Hepatocyte (in vitro differentiated cells): ENCODE measurements around the gene CFAP65. TPM values are rescaled to one million over a fixed set of nuclear protein-coding genes. Genes with fewer than 3 reads are reported as not detected.

Experiments used
- DNase-seq: peaks from one replicate; pipeline ENCODE4 v3.0.0-alpha.2; 2016; ENCODE audit warnings: low spot score
- H2AFZ ChIP-seq: fragments of 200-600 bp; sonication (generic); 2 replicates; pipeline ENCODE4 v1.6.0; 2016; ENCODE audit warnings: antibody characterized with exemption, mild to moderate bottlenecking
- H3K27ac ChIP-seq: fragments of 200-600 bp; sonication (generic); 2 replicates; pipeline ENCODE4 v1.5.1; 2016; ENCODE audit warnings: mild to moderate bottlenecking
- H3K27me3 ChIP-seq: fragments of 200-600 bp; sonication (generic); 2 replicates; pipeline ENCODE4 v1.6.1; 2016
- H3K36me3 ChIP-seq: fragments of 200-600 bp; sonication (generic); replicated peaks from 2 replicates; pipeline ENCODE4 v1.5.1; 2016; ENCODE audit warnings: low read depth; ENCODE audit not compliant: insufficient read depth
- H3K4me1 ChIP-seq: fragments of 200-600 bp; sonication (generic); 2 replicates; pipeline ENCODE4 v1.5.1; 2016; ENCODE audit warnings: mild to moderate bottlenecking, moderate library complexity; ENCODE audit not compliant: insufficient read depth
- H3K4me2 ChIP-seq: fragments of 200-600 bp; sonication (generic); 2 replicates; pipeline ENCODE4 v1.6.0; 2016
- H3K4me3 ChIP-seq: fragments of 200-600 bp; sonication (generic); 2 replicates; pipeline ENCODE4 v1.5.1; 2016; ENCODE audit warnings: mild to moderate bottlenecking
- H3K79me2 ChIP-seq: fragments of 200-600 bp; sonication (generic); 2 replicates; pipeline ENCODE4 v1.6.0; 2017; ENCODE audit warnings: mild to moderate bottlenecking
- H3K9me2 ChIP-seq: fragments of 200-600 bp; sonication (generic); replicated peaks from 2 replicates; pipeline ENCODE4 v1.6.0; 2017; ENCODE audit warnings: mild to moderate bottlenecking; ENCODE audit not compliant: insufficient read depth
- H3K9me3 ChIP-seq: fragments of 200-600 bp; sonication (generic); 2 replicates; pipeline ENCODE4 v1.5.1; 2016; ENCODE audit warnings: low read depth, mild to moderate bottlenecking
- H4K20me1 ChIP-seq: fragments of 200-600 bp; sonication (generic); 2 replicates; pipeline ENCODE4 v1.6.0; 2016; ENCODE audit warnings: mild to moderate bottlenecking; ENCODE audit not compliant: insufficient read depth, poor library complexity, severe bottlenecking
- CTCF ChIP-seq: fragments of 200-600 bp; sonication (generic); IDR thresholded peaks from 2 replicates; pipeline ENCODE4 v1.5.1; 2016; ENCODE audit warnings: antibody characterized with exemption, mild to moderate bottlenecking; ENCODE audit not compliant: poor library complexity
- EZH2 ChIP-seq: fragments of 200-600 bp; sonication (generic); IDR thresholded peaks from 2 replicates; pipeline ENCODE4 v1.6.1; 2016; ENCODE audit warnings: antibody characterized with exemption, mild to moderate bottlenecking, borderline replicate concordance
- EZH2phosphoT487 ChIP-seq: fragments of 200-600 bp; sonication (generic); IDR thresholded peaks from one replicate; pipeline ENCODE4 v1.6.1; 2018; ENCODE audit warnings: antibody characterized with exemption, mild to moderate bottlenecking, low read depth, moderate library complexity; ENCODE audit not compliant: unreplicated experiment, severe bottlenecking
- WGBS: methylation state at CpG from one replicate; pipeline ENCODE4 v1.1.6; 2016; ENCODE audit warnings: low lambda C conversion rate; ENCODE audit errors: missing lambda C conversion rate; 5-methylcytosine and 5-hydroxymethylcytosine counted together
- polyA plus RNA-seq: library from polyadenylated mRNA; unstranded; fragments of >200 nt; fragmentation: Nextera tagmentation; extraction: Ambion mirVana; gene quantifications from 2 replicates; pipeline ENCODE4 v1.2.1, GENCODE V29; 2016
- total RNA-seq: library from RNA; depleted of rRNA; stranded (reverse); fragments of >200 nt; gene quantifications from 2 replicates; pipeline ENCODE4 v1.2.3, GENCODE V29; 2014

CFAP65 gene
- total and polyA plus RNA-seq, 2 experiments from 2014 or later = 0.03 to 0.05 TPM

GRCh38 chr2:219049282-219049681, 8.0 kb upstream of the CFAP65 start:
- no peaks in the 10 kb centered on the region for H4K20me1 ChIP-seq
- H3K9me3 ChIP-seq = no peaks in the 10 kb centered on the region
- no peak overlapping the region for H3K4me2 ChIP-seq
- no peaks in the 10 kb centered on the region for H3K9me2 ChIP-seq
- peaks cover 20% of the 10 kb centered on the region for H3K27me3 ChIP-seq
- no peaks in the 10 kb centered on the region for H3K4me1 ChIP-seq
- no peak for DNase-seq
- TF ChIP-seq CTCF (no peak), EZH2phosphoT487 (no peak), EZH2 (no peak)
- H3K36me3 ChIP-seq = no peaks in the 10 kb centered on the region
- no peak overlapping the region for H3K27ac ChIP-seq
- H2AFZ ChIP-seq = no peak overlapping the region
- no peaks in the 10 kb centered on the region for H3K79me2 ChIP-seq
- WGBS = 56% methylated on average over 6 of the region's 6 CpGs
- no peak overlapping the region for H3K4me3 ChIP-seq

- Histone ChIP-seq H2AFZ (no peak overlapping the region), H3K79me2 (no peaks in the 10 kb centered on the region), H3K27ac (no peak overlapping the region), H3K4me3 (no peak overlapping the region), H3K4me1 (peaks cover 6% of the 10 kb centered on the region), H3K36me3 (no peaks in the 10 kb centered on the region), H3K4me2 (no peak overlapping the region), H4K20me1 (no peaks in the 10 kb centered on the region), H3K9me2 (no peaks in the 10 kb centered on the region), H3K9me3 (no peaks in the 10 kb centered on the region), H3K27me3 (peaks cover 36% of the 10 kb centered on the region)
- DNase-seq = peak; percentile 79
- TF ChIP-seq EZH2 (no peak), CTCF (no peak), EZH2phosphoT487 (no peak)
- 5% methylated on average over 6 of the region's 6 CpGs for WGBS
Observed at GRCh38 chr2:219045937-219046550, 4.7 kb upstream of the CFAP65 start.

- H3K4me2 ChIP-seq = no peak overlapping the region
- H3K9me2 ChIP-seq = no peaks in the 10 kb centered on the region
- peaks cover 36% of the 10 kb centered on the region for H3K27me3 ChIP-seq
- H3K4me3 ChIP-seq = no peak overlapping the region
- H3K79me2 ChIP-seq = no peaks in the 10 kb centered on the region
- peak; percentile 69 for DNase-seq
- no peak overlapping the region for H2AFZ ChIP-seq
- H3K27ac ChIP-seq = peak overlapping the region; percentile 32
- WGBS = 61% methylated on average over 2 of the region's 2 CpGs
- no peaks in the 10 kb centered on the region for H3K36me3 ChIP-seq
- TF ChIP-seq CTCF (no peak), EZH2 (no peak), EZH2phosphoT487 (no peak)
- H3K9me3 ChIP-seq = no peaks in the 10 kb centered on the region
- H4K20me1 ChIP-seq = no peaks in the 10 kb centered on the region
- H3K4me1 ChIP-seq = peaks cover 6% of the 10 kb centered on the region
Observed at GRCh38 chr2:219042750-219043149, 1.4 kb upstream of the CFAP65 start.

- Histone ChIP-seq H3K9me3 (no peaks in the 10 kb centered on the region), H3K79me2 (no peaks in the 10 kb centered on the region), H3K27ac (no peak overlapping the region), H4K20me1 (no peaks in the 10 kb centered on the region), H3K9me2 (no peaks in the 10 kb centered on the region), H3K27me3 (peaks cover 36% of the 10 kb centered on the region), H3K4me1 (peaks cover 10% of the 10 kb centered on the region), H3K36me3 (no peaks in the 10 kb centered on the region), H2AFZ (no peak overlapping the region), H3K4me2 (no peak overlapping the region), H3K4me3 (no peak overlapping the region)
- TF ChIP-seq CTCF (no peak), EZH2 (no peak), EZH2phosphoT487 (no peak)
- 74% methylated on average over 4 of the region's 4 CpGs for WGBS
- no peak for DNase-seq
Observed at GRCh38 chr2:219042157-219042556, 841 bp upstream of the CFAP65 start.
